Activated B cell treated with CpG ODN at 0.5 μM for 24 hours (primary cell): ENCODE results near the gene TRIAP1. TPM values are rescaled to one million over a fixed set of nuclear protein-coding genes. Genes with fewer than 3 reads are reported as not detected.

Experiments
- ATAC-seq: fragments of 200-7000 bp; cut with Tn5 transposase; one replicate; pipeline ENCODE4 v1.10.0; 2021; ENCODE audit warnings: low read depth, mild to moderate bottlenecking, moderate library complexity
- CTCF ChIA-PET: fragments of 350-600 bp; sonication (Branson Sonifier 250); formaldehyde crosslinking; loops from one replicate; lab custom pipeline; 2021; ENCODE audit warnings: antibody characterized with exemption; lab: Charles Lee
- POLR2A ChIA-PET: fragments of 350-600 bp; sonication (Branson Sonifier 250); formaldehyde crosslinking; loops from one replicate; lab custom pipeline; 2021; ENCODE audit warnings: antibody characterized with exemption; lab: Charles Lee
- DNase-seq: peaks from one replicate; pipeline ENCODE4 v3.0.0; 2022
- H3K27ac Mint-ChIP-seq: one replicate; pipeline ENCODE4 v1.8.0; 2020; ENCODE audit warnings: mixed read lengths
- H3K27me3 Mint-ChIP-seq: one replicate; pipeline ENCODE4 v1.8.0; 2021; ENCODE audit warnings: mixed read lengths
- H3K36me3 Mint-ChIP-seq: one replicate; pipeline ENCODE4 v1.8.0; 2021; ENCODE audit warnings: low read depth, mixed read lengths
- H3K4me1 Mint-ChIP-seq: one replicate; pipeline ENCODE4 v1.8.0; 2021; ENCODE audit warnings: mixed read lengths
- H3K4me3 Mint-ChIP-seq: one replicate; pipeline ENCODE4 v1.8.0; 2020; ENCODE audit warnings: mild to moderate bottlenecking, mixed read lengths
- H3K9me3 Mint-ChIP-seq: one replicate; pipeline ENCODE4 v1.8.0; 2020; ENCODE audit warnings: mixed read lengths
- intact Hi-C: fragments of 100-400 bp; cut with micrococcal nuclease; formaldehyde crosslinking; loops from one replicate; pipeline ENCODE4 v1.15.1; 2024
- total RNA-seq: library from RNA; stranded (reverse); gene quantifications from 2 replicates; pipeline ENCODE4 v1.2.3, GENCODE V29; 2022
- TF ChIP-seq, protein P1 (sequence below): fragments of 200-600 bp; IDR thresholded peaks from one replicate; pipeline ENCODE4 v1.8.0; 2022; ENCODE audit warnings: antibody characterized with exemption, mild to moderate bottlenecking

Gene TRIAP1
- total RNA-seq, 1 donor from 2014 or later: 18.2 TPM

DNA sequence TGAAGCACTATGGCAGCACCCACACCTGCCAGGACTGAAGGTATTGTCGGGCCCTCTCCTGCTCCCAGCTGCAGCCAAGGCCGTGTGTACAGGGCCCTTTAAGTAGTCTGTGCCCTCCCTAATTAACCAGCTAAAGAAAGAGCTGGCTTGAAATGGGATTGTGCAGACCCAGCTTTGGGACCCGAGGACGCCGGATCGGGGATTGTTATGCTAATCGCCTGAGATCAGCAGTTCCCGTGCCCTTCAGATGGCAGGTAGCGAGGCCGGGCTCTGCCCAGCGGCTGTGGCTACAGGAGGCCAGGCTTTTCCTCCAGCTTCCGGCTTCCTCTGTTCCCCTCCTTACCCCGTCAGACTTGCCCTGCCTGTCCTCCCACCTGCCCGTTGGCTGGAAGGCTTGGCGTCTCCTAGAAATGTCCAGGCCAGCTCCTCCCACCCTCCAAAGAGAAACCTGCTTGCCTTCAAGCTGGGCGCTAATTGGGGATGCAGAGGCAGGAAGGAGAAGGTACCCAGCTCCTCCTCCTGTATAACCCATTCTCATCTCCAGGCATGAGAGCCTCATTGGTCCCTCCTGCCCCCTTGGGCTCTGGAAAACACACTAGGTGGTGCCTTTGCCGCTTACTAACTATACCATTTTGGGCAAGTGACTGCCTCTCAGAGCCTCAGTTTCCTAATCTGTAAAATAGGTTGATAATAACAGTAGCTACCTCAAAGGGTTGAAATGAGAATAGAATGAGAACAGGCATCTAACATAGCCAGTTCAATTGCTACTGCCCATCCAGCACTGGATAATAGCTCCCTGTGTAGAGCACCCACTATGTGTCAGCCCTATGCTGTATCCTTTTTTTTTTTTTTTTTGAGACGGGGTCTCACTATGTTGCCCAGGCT is 51.5 kb downstream of the TRIAP1 start:
- no peak for DNase-seq
- peaks cover 35% of the 10 kb centered on the region for H3K27me3 Mint-ChIP-seq
- POLR2A ChIA-PET: no interaction called here
- H3K27ac Mint-ChIP-seq: no peak overlapping the region
- TF ChIP-seq, protein P1, sequence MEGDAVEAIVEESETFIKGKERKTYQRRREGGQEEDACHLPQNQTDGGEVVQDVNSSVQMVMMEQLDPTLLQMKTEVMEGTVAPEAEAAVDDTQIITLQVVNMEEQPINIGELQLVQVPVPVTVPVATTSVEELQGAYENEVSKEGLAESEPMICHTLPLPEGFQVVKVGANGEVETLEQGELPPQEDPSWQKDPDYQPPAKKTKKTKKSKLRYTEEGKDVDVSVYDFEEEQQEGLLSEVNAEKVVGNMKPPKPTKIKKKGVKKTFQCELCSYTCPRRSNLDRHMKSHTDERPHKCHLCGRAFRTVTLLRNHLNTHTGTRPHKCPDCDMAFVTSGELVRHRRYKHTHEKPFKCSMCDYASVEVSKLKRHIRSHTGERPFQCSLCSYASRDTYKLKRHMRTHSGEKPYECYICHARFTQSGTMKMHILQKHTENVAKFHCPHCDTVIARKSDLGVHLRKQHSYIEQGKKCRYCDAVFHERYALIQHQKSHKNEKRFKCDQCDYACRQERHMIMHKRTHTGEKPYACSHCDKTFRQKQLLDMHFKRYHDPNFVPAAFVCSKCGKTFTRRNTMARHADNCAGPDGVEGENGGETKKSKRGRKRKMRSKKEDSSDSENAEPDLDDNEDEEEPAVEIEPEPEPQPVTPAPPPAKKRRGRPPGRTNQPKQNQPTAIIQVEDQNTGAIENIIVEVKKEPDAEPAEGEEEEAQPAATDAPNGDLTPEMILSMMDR: no peak
- intact Hi-C loops: no loop called here
- ATAC-seq: no peak
- no peaks in the 10 kb centered on the region for H3K9me3 Mint-ChIP-seq
- H3K4me1 Mint-ChIP-seq: no peaks in the 10 kb centered on the region
- H3K4me3 Mint-ChIP-seq: no peak overlapping the region
- H3K36me3 Mint-ChIP-seq: no peaks in the 10 kb centered on the region
- CTCF ChIA-PET: interaction anchor here (0.6 kb wide), 1 partner anchor 297 kb away, joined by 4 read pairs; no protein-coding TSS in a partner anchor

Other genes starting within 250 kb of the TRIAP1 start
- gene RPLP0, start 245.3 kb downstream of the TRIAP1 start, total RNA-seq: 3,622 and 3,871 TPM in 2 replicates
- 1.7 and 2.9 TPM in 2 replicates for gene PXN, start 180.7 kb downstream of the TRIAP1 start, total RNA-seq
- 12,977 and 14,722 TPM in 2 replicates for gene RNU4-2, start 154.5 kb downstream of the TRIAP1 start, total RNA-seq
- gene RNU4-1, start 153.1 kb downstream of the TRIAP1 start, total RNA-seq: 3,997 and 4,399 TPM in 2 replicates
- 1.6 and 1.7 TPM in 2 replicates for gene SIRT4, start 144.1 kb downstream of the TRIAP1 start, total RNA-seq
- not detected in 2 replicates for gene PLA2G1B, start 118.6 kb downstream of the TRIAP1 start, total RNA-seq
- not detected in 2 replicates for gene MSI1, start 77.2 kb downstream of the TRIAP1 start, total RNA-seq
- 255 and 292 TPM in 2 replicates for gene COX6A1, start 8.3 kb downstream of the TRIAP1 start, total RNA-seq
- 33.4 and 35.2 TPM in 2 replicates for gene GATC, start 60 bp upstream of the TRIAP1 start, total RNA-seq
- 191 and 192 TPM in 2 replicates for gene SRSF9, start 23.4 kb upstream of the TRIAP1 start, total RNA-seq
- gene DYNLL1, start 49.7 kb upstream of the TRIAP1 start, total RNA-seq: 159 and 180 TPM in 2 replicates
- gene COQ5, start 82.8 kb upstream of the TRIAP1 start, total RNA-seq: 25.3 and 29.5 TPM in 2 replicates
- 180 and 200 TPM in 2 replicates for gene RNF10, start 88.0 kb upstream of the TRIAP1 start, total RNA-seq
- gene POP5, start 135.0 kb upstream of the TRIAP1 start, total RNA-seq: 77.5 and 78.4 TPM in 2 replicates
- 0.27 TPM in 1 of 2 replicates, not detected in the other for gene CABP1, start 194.2 kb upstream of the TRIAP1 start, total RNA-seq
- gene MLEC, start 240.8 kb upstream of the TRIAP1 start, total RNA-seq: 60.6 and 69.6 TPM in 2 replicates